ENCODE data around the gene SIRT7. TPM values are rescaled to one million over a fixed set of nuclear protein-coding genes. Genes with fewer than 3 reads are reported as not detected.

Gene SIRT7
- total and polyA plus RNA-seq, 2 experiments from 2014 or later: 16.7 to 26.7 TPM

GRCh38 chr17:81885454-81885853 is 32.5 kb downstream of the SIRT7 start:
- peaks cover 39% of the 10 kb centered on the region for H3K36me3 ChIP-seq
- H3K4me1 ChIP-seq (ENCODE audit: low read depth): peaks cover 4% of the 10 kb centered on the region
- no peaks in the 10 kb centered on the region for H3K27me3 ChIP-seq
- no peak for DNase-seq (ENCODE audit: low read depth in 1 of 2, low spot score in 1 of 2)
- H3K27ac ChIP-seq: no peak overlapping the region
- no peak overlapping the region for H3K4me3 ChIP-seq
- TF ChIP-seq, protein P1, sequence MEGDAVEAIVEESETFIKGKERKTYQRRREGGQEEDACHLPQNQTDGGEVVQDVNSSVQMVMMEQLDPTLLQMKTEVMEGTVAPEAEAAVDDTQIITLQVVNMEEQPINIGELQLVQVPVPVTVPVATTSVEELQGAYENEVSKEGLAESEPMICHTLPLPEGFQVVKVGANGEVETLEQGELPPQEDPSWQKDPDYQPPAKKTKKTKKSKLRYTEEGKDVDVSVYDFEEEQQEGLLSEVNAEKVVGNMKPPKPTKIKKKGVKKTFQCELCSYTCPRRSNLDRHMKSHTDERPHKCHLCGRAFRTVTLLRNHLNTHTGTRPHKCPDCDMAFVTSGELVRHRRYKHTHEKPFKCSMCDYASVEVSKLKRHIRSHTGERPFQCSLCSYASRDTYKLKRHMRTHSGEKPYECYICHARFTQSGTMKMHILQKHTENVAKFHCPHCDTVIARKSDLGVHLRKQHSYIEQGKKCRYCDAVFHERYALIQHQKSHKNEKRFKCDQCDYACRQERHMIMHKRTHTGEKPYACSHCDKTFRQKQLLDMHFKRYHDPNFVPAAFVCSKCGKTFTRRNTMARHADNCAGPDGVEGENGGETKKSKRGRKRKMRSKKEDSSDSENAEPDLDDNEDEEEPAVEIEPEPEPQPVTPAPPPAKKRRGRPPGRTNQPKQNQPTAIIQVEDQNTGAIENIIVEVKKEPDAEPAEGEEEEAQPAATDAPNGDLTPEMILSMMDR (IDR thresholded peaks at IDR 0.05; ENCODE audit: low read depth, low read length): no peak
- H3K9me3 ChIP-seq (ENCODE audit: low read depth): no peaks in the 10 kb centered on the region

DNA sequence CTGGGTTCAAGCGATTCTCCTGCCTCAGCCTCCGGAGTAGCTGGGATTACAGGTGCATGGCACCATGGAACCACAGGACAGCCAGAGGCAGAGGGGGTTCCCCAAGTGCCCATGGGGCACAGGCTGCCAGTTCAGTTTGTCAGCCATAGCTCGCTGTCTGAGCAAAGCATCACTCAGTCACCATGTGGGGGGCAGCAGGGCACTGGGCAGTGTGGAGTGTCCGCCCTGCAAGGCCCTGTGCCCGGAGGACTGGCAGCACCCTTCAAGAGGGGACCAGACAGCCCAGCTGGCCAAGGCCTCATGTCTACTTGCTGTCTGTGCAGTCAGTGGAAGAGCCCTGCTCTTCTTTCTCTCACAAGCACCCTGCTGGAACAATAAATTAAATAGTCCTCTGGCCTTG is 33.0 kb downstream of the SIRT7 start:
- no peaks in the 10 kb centered on the region for H3K9me3 ChIP-seq (ENCODE audit: low read depth)
- DNase-seq (ENCODE audit: low read depth in 1 of 2, low spot score in 1 of 2): no peak
- peaks cover 35% of the 10 kb centered on the region for H3K36me3 ChIP-seq
- H3K4me1 ChIP-seq (ENCODE audit: low read depth): no peaks in the 10 kb centered on the region
- no peak overlapping the region for H3K27ac ChIP-seq
- no peaks in the 10 kb centered on the region for H3K27me3 ChIP-seq
- H3K4me3 ChIP-seq: no peak overlapping the region
- TF ChIP-seq, protein P1 (IDR thresholded peaks at IDR 0.05; ENCODE audit: low read depth, low read length): no peak

- Histone ChIP-seq H3K27ac (peak overlapping the region; percentile 9), H3K36me3 (peaks cover 32% of the 10 kb centered on the region), H3K27me3 (no peaks in the 10 kb centered on the region), H3K4me1 (ENCODE audit: low read depth) (no peaks in the 10 kb centered on the region), H3K4me3 (no peak overlapping the region), H3K9me3 (ENCODE audit: low read depth) (no peaks in the 10 kb centered on the region)
- TF ChIP-seq, protein P1 (IDR thresholded peaks at IDR 0.05; ENCODE audit: low read depth, low read length): no peak
- DNase-seq (ENCODE audit: low read depth in 1 of 2, low spot score in 1 of 2): peak in 1 of 2 donors; percentile 42
These were observed 33.5 kb downstream of the SIRT7 start for GRCh38 chr17:81884520-81884919.

- Histone ChIP-seq H3K4me3 (no peak overlapping the region), H3K36me3 (peaks cover 6% of the 10 kb centered on the region), H3K27ac (no peak overlapping the region), H3K9me3 (ENCODE audit: low read depth) (no peaks in the 10 kb centered on the region), H3K4me1 (ENCODE audit: low read depth) (no peaks in the 10 kb centered on the region), H3K27me3 (no peaks in the 10 kb centered on the region)
- TF ChIP-seq, protein P1 (IDR thresholded peaks at IDR 0.05; ENCODE audit: low read depth, low read length): no peak
- DNase-seq (ENCODE audit: low read depth in 1 of 2, low spot score in 1 of 2): no peak
These were observed 38.9 kb downstream of the SIRT7 start for GRCh38 chr17:81879121-81879520.

GRCh38 chr17:81878294-81878693 is 39.7 kb downstream of the SIRT7 start:
- no peak overlapping the region for H3K4me3 ChIP-seq
- H3K27me3 ChIP-seq: no peaks in the 10 kb centered on the region
- peaks cover 6% of the 10 kb centered on the region for H3K36me3 ChIP-seq
- H3K4me1 ChIP-seq (ENCODE audit: low read depth): no peaks in the 10 kb centered on the region
- DNase-seq (ENCODE audit: low read depth in 1 of 2, low spot score in 1 of 2): no peak
- TF ChIP-seq, protein P1 (IDR thresholded peaks at IDR 0.05; ENCODE audit: low read depth, low read length): no peak
- no peaks in the 10 kb centered on the region for H3K9me3 ChIP-seq (ENCODE audit: low read depth)
- H3K27ac ChIP-seq: no peak overlapping the region

DNA sequence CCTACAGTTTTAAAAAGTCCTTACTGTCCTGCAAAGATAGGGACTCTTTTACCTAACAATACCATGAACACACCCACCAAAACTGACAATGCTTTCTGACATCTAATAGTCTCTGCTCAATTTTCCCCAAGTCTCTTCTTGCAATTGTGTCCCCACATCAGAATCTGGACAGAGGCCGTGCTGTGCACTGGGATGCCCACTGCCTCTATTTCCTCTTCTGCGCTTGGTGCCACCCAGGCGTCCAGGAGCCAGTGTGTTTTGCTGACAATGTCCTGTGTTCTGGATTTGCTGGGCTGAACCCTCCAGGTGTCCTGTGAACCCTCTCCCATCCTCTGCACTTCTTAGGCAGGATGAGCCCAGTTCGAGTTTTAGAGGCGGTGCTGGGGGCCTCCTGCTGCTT is 40.4 kb downstream of the SIRT7 start:
- Histone ChIP-seq H3K27me3 (no peaks in the 10 kb centered on the region), H3K4me3 (no peak overlapping the region), H3K36me3 (peaks cover 6% of the 10 kb centered on the region), H3K4me1 (ENCODE audit: low read depth) (no peaks in the 10 kb centered on the region), H3K27ac (no peak overlapping the region), H3K9me3 (ENCODE audit: low read depth) (no peaks in the 10 kb centered on the region)
- DNase-seq (ENCODE audit: low read depth in 1 of 2, low spot score in 1 of 2): no peak
- TF ChIP-seq, protein P1 (IDR thresholded peaks at IDR 0.05; ENCODE audit: low read depth, low read length): no peak
